ENCODE measurements around the gene TSEN15.

GRCh38 chr1:184004935-184005334, 46.6 kb upstream of the TSEN15 start:
- TF ChIP-seq, protein P1, sequence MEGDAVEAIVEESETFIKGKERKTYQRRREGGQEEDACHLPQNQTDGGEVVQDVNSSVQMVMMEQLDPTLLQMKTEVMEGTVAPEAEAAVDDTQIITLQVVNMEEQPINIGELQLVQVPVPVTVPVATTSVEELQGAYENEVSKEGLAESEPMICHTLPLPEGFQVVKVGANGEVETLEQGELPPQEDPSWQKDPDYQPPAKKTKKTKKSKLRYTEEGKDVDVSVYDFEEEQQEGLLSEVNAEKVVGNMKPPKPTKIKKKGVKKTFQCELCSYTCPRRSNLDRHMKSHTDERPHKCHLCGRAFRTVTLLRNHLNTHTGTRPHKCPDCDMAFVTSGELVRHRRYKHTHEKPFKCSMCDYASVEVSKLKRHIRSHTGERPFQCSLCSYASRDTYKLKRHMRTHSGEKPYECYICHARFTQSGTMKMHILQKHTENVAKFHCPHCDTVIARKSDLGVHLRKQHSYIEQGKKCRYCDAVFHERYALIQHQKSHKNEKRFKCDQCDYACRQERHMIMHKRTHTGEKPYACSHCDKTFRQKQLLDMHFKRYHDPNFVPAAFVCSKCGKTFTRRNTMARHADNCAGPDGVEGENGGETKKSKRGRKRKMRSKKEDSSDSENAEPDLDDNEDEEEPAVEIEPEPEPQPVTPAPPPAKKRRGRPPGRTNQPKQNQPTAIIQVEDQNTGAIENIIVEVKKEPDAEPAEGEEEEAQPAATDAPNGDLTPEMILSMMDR (IDR thresholded peaks at IDR 0.05), result no peak
- TF ChIP-seq POLR2A (IDR thresholded peaks at IDR 0.05), result no peak
